ENCODE data around the gene TRAPPC11. TPM values are rescaled to one million over a fixed set of nuclear protein-coding genes. Genes with fewer than 3 reads are reported as not detected.

TRAPPC11 gene

Small RNAs within 50 kb of the gene (small RNA-seq; reads per million reads assigned to genes)
- gene RNU6-1053P (ENCODE audit: low read depth), result not detected
- gene RNU6-335P (ENCODE audit: low read depth), result not detected
- gene RNU6-479P (ENCODE audit: low read depth), result not detected

Measured in mesenchymal stem cell (in vitro differentiated cells and primary cell).